MM.1S (cell line): ENCODE measurements around the gene PHKA2.

Experiments
- DNase-seq: peaks from one replicate; pipeline ENCODE4 v3.0.0-alpha.2; 2015
- H2AFZ ChIP-seq: fragments of 300-600 bp; sonication (generic); 2 replicates; pipeline ENCODE4 v1.6.0; 2016; ENCODE audit warnings: antibody characterized with exemption, low read length
- H3F3A ChIP-seq: fragments of 300-600 bp; sonication (generic); 2 replicates; pipeline ENCODE4 v1.6.1; 2016; ENCODE audit warnings: mild to moderate bottlenecking, antibody characterized with exemption, low read length, moderate library complexity, mixed read lengths; ENCODE audit not compliant: insufficient read depth
- H3K27ac ChIP-seq: fragments of 300-600 bp; sonication (generic); 2 replicates; pipeline ENCODE4 v1.5.1; 2016; ENCODE audit warnings: mild to moderate bottlenecking, low read length
- H3K27me3 ChIP-seq: fragments of 300-600 bp; sonication (generic); replicated peaks from 2 replicates; pipeline ENCODE4 v1.6.0; 2016; ENCODE audit warnings: low read length; ENCODE audit not compliant: insufficient read depth
- H3K36me3 ChIP-seq: fragments of 300-600 bp; sonication (generic); replicated peaks from 2 replicates; pipeline ENCODE4 v1.6.1; 2016; ENCODE audit warnings: mild to moderate bottlenecking, low read length, mixed read lengths; ENCODE audit not compliant: insufficient read depth
- H3K4me1 ChIP-seq: fragments of 300-600 bp; sonication (generic); 2 replicates; pipeline ENCODE4 v1.6.1; 2016; ENCODE audit warnings: low read length, mixed read lengths
- H3K4me2 ChIP-seq: fragments of 300-600 bp; sonication (generic); 2 replicates; pipeline ENCODE4 v1.6.0; 2016; ENCODE audit warnings: low read depth, low read length
- H3K4me3 ChIP-seq: fragments of 300-600 bp; sonication (generic); 2 replicates; pipeline ENCODE4 v1.5.1; 2016; ENCODE audit warnings: low read length, mixed read lengths
- H3K79me2 ChIP-seq: fragments of 300-600 bp; sonication (generic); 2 replicates; pipeline ENCODE4 v1.6.1; 2016; ENCODE audit warnings: mixed run types, low read length, mixed read lengths
- H3K9ac ChIP-seq: fragments of 300-600 bp; sonication (generic); 2 replicates; pipeline ENCODE4 v1.6.1; 2016; ENCODE audit warnings: low read length, mixed read lengths
- H3K9me2 ChIP-seq: fragments of 300-600 bp; sonication (generic); replicated peaks from 2 replicates; pipeline ENCODE4 v1.6.1; 2016; ENCODE audit warnings: mild to moderate bottlenecking, low read length, mixed read lengths; ENCODE audit not compliant: insufficient read depth
- H3K9me3 ChIP-seq: fragments of 300-600 bp; sonication (generic); replicated peaks from 2 replicates; pipeline ENCODE4 v1.6.1; 2016; ENCODE audit warnings: mild to moderate bottlenecking, low read length, mixed read lengths; ENCODE audit not compliant: insufficient read depth
- H4K20me1 ChIP-seq: fragments of 300-600 bp; sonication (generic); 2 replicates; pipeline ENCODE4 v1.6.1; 2016; ENCODE audit warnings: mild to moderate bottlenecking, low read length, moderate library complexity, mixed read lengths; ENCODE audit not compliant: insufficient read depth
- CTCF ChIP-seq: fragments of 300-600 bp; sonication (generic); IDR thresholded peaks from 2 replicates; pipeline ENCODE4 v1.5.1; 2016; ENCODE audit warnings: antibody characterized with exemption, low read length, mixed read lengths
- EZH2 ChIP-seq: fragments of 300-600 bp; sonication (generic); optimal IDR thresholded peaks from 2 replicates; pipeline ENCODE3; 2017; ENCODE audit warnings: low read depth, mild to moderate bottlenecking, antibody characterized with exemption, low read length, mixed read lengths
- EZH2phosphoT487 ChIP-seq: fragments of 300-600 bp; sonication (generic); IDR thresholded peaks from 2 replicates; pipeline ENCODE4 v1.6.1; 2018; ENCODE audit warnings: antibody characterized with exemption, low read length

The PHKA2 gene

GRCh38 chrX:18864390-18864920, 119.5 kb downstream of the PHKA2 start:
- H3K79me2 ChIP-seq: no peaks in the 10 kb centered on the region
- no peaks in the 10 kb centered on the region for H3K9me2 ChIP-seq
- H3K27ac ChIP-seq: no peak overlapping the region
- no peak for TF ChIP-seq CTCF
- no peak for TF ChIP-seq EZH2
- no peak for TF ChIP-seq EZH2phosphoT487
- H3K27me3 ChIP-seq: no peaks in the 10 kb centered on the region
- no peak for DNase-seq
- no peaks in the 10 kb centered on the region for H3K36me3 ChIP-seq
- no peak overlapping the region for H3K4me3 ChIP-seq
- H3K9me3 ChIP-seq: no peaks in the 10 kb centered on the region
- no peaks in the 10 kb centered on the region for H4K20me1 ChIP-seq
- H3K4me1 ChIP-seq: no peaks in the 10 kb centered on the region
- H2AFZ ChIP-seq: no peak overlapping the region
- no peaks in the 10 kb centered on the region for H3F3A ChIP-seq
- H3K4me2 ChIP-seq: no peak overlapping the region
- H3K9ac ChIP-seq: no peak overlapping the region

- no peaks in the 10 kb centered on the region for H3K79me2 ChIP-seq
- H3K9ac ChIP-seq: no peak overlapping the region
- no peaks in the 10 kb centered on the region for H3K27me3 ChIP-seq
- no peaks in the 10 kb centered on the region for H3F3A ChIP-seq
- H2AFZ ChIP-seq: no peak overlapping the region
- no peak overlapping the region for H3K4me3 ChIP-seq
- no peaks in the 10 kb centered on the region for H3K36me3 ChIP-seq
- H3K9me3 ChIP-seq: no peaks in the 10 kb centered on the region
- no peak overlapping the region for H3K4me2 ChIP-seq
- TF ChIP-seq EZH2phosphoT487 (no peak), CTCF (no peak), EZH2 (no peak)
- H3K27ac ChIP-seq: no peak overlapping the region
- H3K9me2 ChIP-seq: no peaks in the 10 kb centered on the region
- H3K4me1 ChIP-seq: 0 out of 2 replicates have a peak, but pooled peaks cover 2% of the 10 kb centered on the region
- no peaks in the 10 kb centered on the region for H4K20me1 ChIP-seq
- DNase-seq: no peak
Observed at GRCh38 chrX:18861511-18861910, 122.4 kb downstream of the PHKA2 start.

- H3K27ac ChIP-seq: no peak overlapping the region
- no peak overlapping the region for H3K4me2 ChIP-seq
- H3F3A ChIP-seq: no peaks in the 10 kb centered on the region
- no peaks in the 10 kb centered on the region for H3K79me2 ChIP-seq
- H3K9me2 ChIP-seq: no peaks in the 10 kb centered on the region
- no peak for DNase-seq
- 0 out of 2 replicates have a peak, but pooled peaks cover 4% of the 10 kb centered on the region for H3K4me1 ChIP-seq
- H3K36me3 ChIP-seq: no peaks in the 10 kb centered on the region
- TF ChIP-seq EZH2 (no peak), EZH2phosphoT487 (no peak), CTCF (no peak)
- H3K4me3 ChIP-seq: no peak overlapping the region
- H3K9ac ChIP-seq: no peak overlapping the region
- H3K27me3 ChIP-seq: no peaks in the 10 kb centered on the region
- H2AFZ ChIP-seq: no peak overlapping the region
- H3K9me3 ChIP-seq: no peaks in the 10 kb centered on the region
- H4K20me1 ChIP-seq: no peaks in the 10 kb centered on the region
Observed at GRCh38 chrX:18856645-18856997, 127.3 kb downstream of the PHKA2 start.
